K562 (cell line): Measurements from ENCODE around the gene C10orf90. TPM values are rescaled to one million over a fixed set of nuclear protein-coding genes. Genes with fewer than 3 reads are reported as not detected.

ENCODE experiments used
- ATAC-seq: fragments of 200-7000 bp; cut with Tn5 transposase; 3 replicates; pipeline ENCODE4 v1.9.1; 2020; ENCODE audit warnings: moderate library complexity
- BruUV-seq: library from RNA; stranded (reverse); fragments of 400-500 nt; replicated peaks from 2 replicates; lab custom pipeline; 2021; lab: Mats Ljungman, UMichigan
- CTCF ChIA-PET: fragments of 300-600 bp; formaldehyde crosslinking; extraction: SDS; loops from one replicate; lab custom pipeline; 2021; ENCODE audit warnings: low intra/inter-chr PET ratio; lab: Yijun Ruan, JAX
- POLR2A ChIA-PET: fragments of 300-600, 350-650 bp; sonication (Branson Sonifier 250); formaldehyde crosslinking; extraction: SDS; loops from one replicate; lab custom pipeline; 2021; ENCODE audit warnings: antibody characterized with exemption, inconsistent platforms; lab: Yijun Ruan, JAX
- DNase-seq, 4 experiments: peaks; one replicate each; pipeline versions ENCODE4 v3.0.0 to v3.0.0-alpha.2; 2011 to 2018; ENCODE audit warnings: low spot score in 3 of 4, mixed read lengths in 3 of 4; ENCODE audit errors: extremely low read depth in 1 of 4
- FAIRE-seq: peaks from 2 replicates; lab custom pipeline; 2011; peaks lifted over from hg19 to GRCh38; lab: Jason Lieb, UNC
- H2AFZ ChIP-seq: 2 replicates; pipeline ENCODE4 v1.6.0; 2011; ENCODE audit warnings: low read depth, low read length, control low read depth, inconsistent platforms
- H3K27ac ChIP-seq: fragments of 200-600 bp; 3 replicates; pipeline ENCODE4 v1.8.0; 2011; ENCODE audit warnings: low read depth, mild to moderate bottlenecking, control low read depth, inconsistent platforms, low read length, moderate library complexity, mixed read lengths; ENCODE audit errors: extremely low read depth
- H3K27me3 ChIP-seq, 2 experiments: fragments of 300-600 bp in 1 of 2; 2 replicates in 1 of 2; 3 replicates in 1 of 2; pipeline versions ENCODE4 v1.6.0 to v1.8.0; 2011; ENCODE audit warnings: inconsistent platforms in 2 of 2, low read length in 2 of 2, mild to moderate bottlenecking in 1 of 2, mixed read lengths in 1 of 2, moderate library complexity in 1 of 2; ENCODE audit not compliant: control insufficient read depth in 2 of 2, insufficient read depth in 2 of 2
- H3K36me3 ChIP-seq: fragments of 300-600 bp; 3 replicates; pipeline ENCODE4 v1.8.0; 2011; ENCODE audit warnings: mild to moderate bottlenecking, low read length, inconsistent platforms; ENCODE audit not compliant: control insufficient read depth, insufficient read depth
- H3K4me1 ChIP-seq, 2 experiments: fragments of 200-600 bp in 1 of 2; replicated peaks in 1 of 2; 2 replicates in 1 of 2; 3 replicates in 1 of 2; pipeline versions ENCODE4 v1.5.1 to v1.8.0; 2011; ENCODE audit warnings: inconsistent platforms in 2 of 2, low read length in 2 of 2, mild to moderate bottlenecking in 1 of 2, mixed read lengths in 1 of 2, moderate library complexity in 1 of 2; ENCODE audit not compliant: control insufficient read depth in 2 of 2, insufficient read depth in 2 of 2
- H3K4me2 ChIP-seq: 2 replicates; pipeline ENCODE4 v1.6.1; 2011; ENCODE audit warnings: low read length, control low read depth, inconsistent platforms, mixed read lengths; ENCODE audit not compliant: insufficient read depth
- H3K4me3 ChIP-seq: fragments of 200-600 bp; sonication (generic), shearing (Covaris generic); 2 replicates; pipeline ENCODE4 v1.5.1; 2016; ENCODE audit warnings: control low read depth, inconsistent platforms
- H3K79me2 ChIP-seq: fragments of 200-600 bp; 3 replicates; pipeline ENCODE4 v1.8.0; 2011; ENCODE audit warnings: low read length, inconsistent platforms; ENCODE audit not compliant: control insufficient read depth, insufficient read depth
- H3K9ac ChIP-seq, 2 experiments: 2 replicates each; pipeline versions ENCODE4 v1.6.0 to v1.6.1; 2011; ENCODE audit warnings: low read depth in 2 of 2, low read length in 2 of 2, control low read depth in 1 of 2, inconsistent platforms in 1 of 2, mild to moderate bottlenecking in 1 of 2, mixed read lengths in 1 of 2; ENCODE audit not compliant: insufficient read depth in 1 of 2
- H3K9me1 ChIP-seq: one replicate; pipeline ENCODE4 v1.6.0; 2011; ENCODE audit warnings: inconsistent platforms, mild to moderate bottlenecking, low read length, moderate library complexity; ENCODE audit not compliant: control insufficient read depth, insufficient read depth
- H3K9me3 ChIP-seq: replicated peaks from 2 replicates; pipeline ENCODE4 v1.5.1; 2011; ENCODE audit warnings: low read depth, low read length, inconsistent platforms; ENCODE audit not compliant: control insufficient read depth, insufficient read depth
- H4K20me1 ChIP-seq: replicated peaks from 2 replicates; pipeline ENCODE4 v1.6.1; 2011; ENCODE audit warnings: low read length, inconsistent platforms, mixed read lengths; ENCODE audit not compliant: control insufficient read depth, insufficient read depth
- ARNT ChIP-seq, 2 experiments: fragments of 450-650 bp; IDR thresholded peaks; 2 replicates each; pipeline ENCODE4 v1.6.1; 2016; ENCODE audit warnings: mild to moderate bottlenecking in 1 of 2
- BRCA1 ChIP-seq, 2 experiments: fragments of 450-650 bp in 1 of 2; sonication (generic) in 1 of 2; formaldehyde crosslinking in 1 of 2; IDR thresholded peaks; 2 replicates each; pipeline versions ENCODE4 v1.5.0 to v1.6.1; 2017 to 2020; ENCODE audit warnings: mild to moderate bottlenecking in 1 of 2, missing genetic modification reagents in 1 of 2
- PHB ChIP-seq: fragments of 250-450 bp; sonication (Bioruptor Pico); IDR thresholded peaks from 2 replicates; pipeline ENCODE4 v1.5.0; 2021
- PYGO2 ChIP-seq: fragments of 450-650 bp; IDR thresholded peaks from 2 replicates; pipeline ENCODE4 v1.6.1; 2016; ENCODE audit warnings: mild to moderate bottlenecking, missing genetic modification characterization, moderate library complexity, missing compliant biosample characterization
- WGBS: fragments of 100-300 bp; shearing (Covaris generic); methylation state at CpG from one replicate; pipeline ENCODE4 v1.1.6; 2016; ENCODE audit warnings: low coverage, mixed read lengths; ENCODE audit not compliant: insufficient coverage; ENCODE audit errors: missing lambda C conversion rate; 5-methylcytosine and 5-hydroxymethylcytosine counted together
- in situ Hi-C: fragments of 300-500 bp; cut with MboI; formaldehyde crosslinking; loops from 4 replicates; pipeline ENCODE4 v1.15.0; 2018; ENCODE audit warnings: inconsistent platforms, mixed read lengths
- intact Hi-C: fragments of 100-400 bp; cut with micrococcal nuclease; formaldehyde crosslinking; loops from 2 replicates; pipeline ENCODE4 v1.14.2; 2022
- polyA plus RNA-seq, 8 experiments: library from polyadenylated mRNA; depleted of rRNA in 4 of 8; stranded (reverse) in 5 of 8; unstranded in 3 of 8; fragments of >200 nt; fragmentation: Nextera tagmentation in 2 of 8; fragmentation: Illumina TruSeq in 1 of 8; extraction: Ambion mirVana in 2 of 8; extraction: Trizol in 1 of 8; gene quantifications; 2 replicates each; pipeline versions ENCODE4 v1.2.1 to v1.2.3, GENCODE V29; 2011 to 2014; ENCODE audit warnings: inconsistent platforms in 1 of 8, missing spikeins in 1 of 8
- total RNA-seq, 7 experiments: library from RNA; depleted of rRNA in 6 of 7; stranded (reverse); fragments of >200 nt in 6 of 7; fragmentation: Illumina TruSeq in 2 of 7; extraction: Trizol in 2 of 7; gene quantifications; 2 replicates each; pipeline versions ENCODE4 v1.2.1 to v1.2.3, GENCODE V29; 2011 to 2021; ENCODE audit warnings: low replicate concordance in 1 of 7
- TF ChIP-seq, protein P1 (sequence below): fragments of 450-650 bp; IDR thresholded peaks from 2 replicates; pipeline ENCODE4 v1.6.1; 2018; ENCODE audit warnings: mild to moderate bottlenecking, low read depth; ENCODE audit not compliant: partially characterized antibody
- TF ChIP-seq, protein P2 (sequence below): fragments of 250-450 bp; sonication (Bioruptor Pico); IDR thresholded peaks from 2 replicates; pipeline ENCODE4 v1.4.0; 2020; ENCODE audit warnings: mild to moderate bottlenecking, moderate library complexity
- TF ChIP-seq, protein P3 (sequence below): fragments of 150-350 bp; conservative IDR thresholded peaks from 2 replicates; pipeline ENCODE4 v1.6.1; 2014; ENCODE audit warnings: low read length

C10orf90 gene
- total and polyA plus RNA-seq, 9 of the 15 experiments (the other 6 are each of a cell fraction or from before 2014, with no cell fraction given) = not detected

DNA sequence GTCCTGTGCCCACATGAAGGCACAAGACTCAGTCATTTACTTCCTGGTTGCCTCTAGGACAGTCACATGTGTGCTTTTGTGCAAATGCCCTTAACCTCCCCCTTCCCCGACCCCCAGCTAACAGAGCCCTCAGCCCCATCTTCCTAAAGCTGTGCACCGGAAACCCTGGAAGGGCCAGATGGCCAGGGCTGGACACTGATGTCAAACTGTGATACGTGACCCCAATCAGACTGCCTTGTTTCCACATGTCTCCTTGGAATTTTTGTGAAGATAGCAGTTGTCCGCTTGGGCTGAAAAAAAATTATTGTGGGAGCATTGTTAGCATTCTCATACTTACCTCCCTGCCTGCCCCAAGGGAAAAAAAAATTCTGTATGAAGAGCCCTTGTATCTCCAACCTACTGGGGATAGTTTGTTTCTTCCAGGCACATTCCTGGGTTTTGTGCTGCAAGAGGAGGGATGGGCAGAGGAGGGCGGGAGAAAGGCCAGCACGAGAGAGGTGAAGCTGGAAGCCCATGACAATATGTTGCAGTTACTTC is 265.2 kb downstream of the C10orf90 start (continued):
- TF ChIP-seq PYGO2 (tag) (no peak), BRCA1 (IDR thresholded peaks at IDR 0.05) (no peak), BRCA1 (CRISPR knock-in tag; IDR thresholded peaks at IDR 0.05) (no peak), ARNT (IDR thresholded peaks at IDR 0.05) (no peak)

DNA sequence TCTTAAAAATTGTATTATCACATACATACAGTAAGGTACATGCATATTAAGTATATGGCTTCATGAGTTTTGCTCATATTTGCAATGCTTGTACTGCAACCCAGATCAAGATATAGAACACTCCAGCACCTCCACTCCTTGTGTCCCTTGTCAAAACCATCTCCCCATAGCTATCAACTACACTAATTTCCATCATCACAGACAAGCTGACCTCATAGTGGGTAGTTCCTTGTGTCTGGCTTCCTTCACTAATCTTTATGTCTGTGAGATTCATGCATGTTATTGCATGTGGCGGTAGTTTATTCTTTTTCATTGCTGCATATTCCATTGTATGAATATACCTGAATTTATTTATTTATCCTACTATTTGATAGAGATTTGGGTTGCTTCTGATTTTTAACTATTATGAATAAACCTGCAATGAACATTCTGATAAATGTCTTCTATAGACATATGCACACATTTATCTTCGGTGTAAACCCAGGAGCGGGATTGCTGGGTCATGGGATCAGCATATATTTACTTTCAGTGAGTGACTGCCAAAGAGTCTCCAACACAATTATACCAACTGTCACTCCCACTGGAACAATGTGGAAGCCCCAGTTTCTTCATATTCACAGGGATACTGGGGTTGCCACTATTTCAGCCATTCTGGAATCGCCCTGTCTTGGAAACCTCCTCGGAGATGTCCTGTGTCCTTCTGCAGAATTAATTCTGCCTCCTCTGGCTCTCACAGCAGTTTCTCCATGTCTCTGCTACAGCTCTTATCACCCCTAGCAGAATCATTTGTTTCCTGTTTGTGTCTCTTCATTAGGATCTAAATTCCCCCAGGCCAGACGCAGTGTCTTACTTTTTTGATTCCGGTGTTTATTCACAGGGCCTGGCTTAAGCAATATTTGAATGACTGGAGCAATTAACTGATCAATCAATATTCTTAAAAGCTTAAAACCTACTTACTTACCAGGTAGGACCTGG is 267.5 kb downstream of the C10orf90 start:
- peaks cover 0 to 5% of the 10 kb centered on the region in 2 experiments; a peak in 2 of 5 replicates for H3K27me3 ChIP-seq
- BruUV-seq = no TSS peak
- in situ Hi-C loops (no loop called here), intact Hi-C loops (loop anchor here (10.0 kb wide), 1 partner anchor 218 kb away; no protein-coding TSS in a partner anchor)
- WGBS = 6% methylated on average over 5 of the region's 7 CpGs
- no peaks in the 10 kb centered on the region for H3K9me1 ChIP-seq
- no peak overlapping the region for H3K4me2 ChIP-seq
- H3K4me1 ChIP-seq = no peaks in the 10 kb centered on the region
- H2AFZ ChIP-seq = no peak overlapping the region
- no peak overlapping the region for H3K27ac ChIP-seq
- no peak overlapping the region for H3K4me3 ChIP-seq
- H4K20me1 ChIP-seq = no peaks in the 10 kb centered on the region
- H3K9me3 ChIP-seq = no peaks in the 10 kb centered on the region
- FAIRE-seq (no peak), ATAC-seq (no peak), DNase-seq (no peak)
- POLR2A ChIA-PET = interaction anchor here (0.7 to 1.1 kb wide), 2 partner anchors 10 to 423 kb away, joined by 3 read pairs; no protein-coding TSS in a partner anchor
- no peak overlapping the region for H3K9ac ChIP-seq
- H3K79me2 ChIP-seq = no peaks in the 10 kb centered on the region
- no peaks in the 10 kb centered on the region for H3K36me3 ChIP-seq
- CTCF ChIA-PET = no interaction called here
- TF ChIP-seq, protein P1, sequence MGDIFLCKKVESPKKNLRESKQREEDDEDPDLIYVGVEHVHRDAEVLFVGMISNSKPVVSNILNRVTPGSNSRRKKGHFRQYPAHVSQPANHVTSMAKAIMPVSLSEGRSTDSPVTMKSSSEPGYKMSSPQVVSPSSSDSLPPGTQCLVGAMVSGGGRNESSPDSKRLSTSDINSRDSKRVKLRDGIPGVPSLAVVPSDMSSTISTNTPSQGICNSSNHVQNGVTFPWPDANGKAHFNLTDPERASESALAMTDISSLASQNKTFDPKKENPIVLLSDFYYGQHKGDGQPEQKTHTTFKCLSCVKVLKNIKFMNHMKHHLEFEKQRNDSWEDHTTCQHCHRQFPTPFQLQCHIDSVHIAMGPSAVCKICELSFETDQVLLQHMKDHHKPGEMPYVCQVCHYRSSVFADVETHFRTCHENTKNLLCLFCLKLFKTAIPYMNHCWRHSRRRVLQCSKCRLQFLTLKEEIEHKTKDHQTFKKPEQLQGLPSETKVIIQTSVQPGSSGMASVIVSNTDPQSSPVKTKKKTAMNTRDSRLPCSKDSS = no peak
- TF ChIP-seq, protein P2, sequence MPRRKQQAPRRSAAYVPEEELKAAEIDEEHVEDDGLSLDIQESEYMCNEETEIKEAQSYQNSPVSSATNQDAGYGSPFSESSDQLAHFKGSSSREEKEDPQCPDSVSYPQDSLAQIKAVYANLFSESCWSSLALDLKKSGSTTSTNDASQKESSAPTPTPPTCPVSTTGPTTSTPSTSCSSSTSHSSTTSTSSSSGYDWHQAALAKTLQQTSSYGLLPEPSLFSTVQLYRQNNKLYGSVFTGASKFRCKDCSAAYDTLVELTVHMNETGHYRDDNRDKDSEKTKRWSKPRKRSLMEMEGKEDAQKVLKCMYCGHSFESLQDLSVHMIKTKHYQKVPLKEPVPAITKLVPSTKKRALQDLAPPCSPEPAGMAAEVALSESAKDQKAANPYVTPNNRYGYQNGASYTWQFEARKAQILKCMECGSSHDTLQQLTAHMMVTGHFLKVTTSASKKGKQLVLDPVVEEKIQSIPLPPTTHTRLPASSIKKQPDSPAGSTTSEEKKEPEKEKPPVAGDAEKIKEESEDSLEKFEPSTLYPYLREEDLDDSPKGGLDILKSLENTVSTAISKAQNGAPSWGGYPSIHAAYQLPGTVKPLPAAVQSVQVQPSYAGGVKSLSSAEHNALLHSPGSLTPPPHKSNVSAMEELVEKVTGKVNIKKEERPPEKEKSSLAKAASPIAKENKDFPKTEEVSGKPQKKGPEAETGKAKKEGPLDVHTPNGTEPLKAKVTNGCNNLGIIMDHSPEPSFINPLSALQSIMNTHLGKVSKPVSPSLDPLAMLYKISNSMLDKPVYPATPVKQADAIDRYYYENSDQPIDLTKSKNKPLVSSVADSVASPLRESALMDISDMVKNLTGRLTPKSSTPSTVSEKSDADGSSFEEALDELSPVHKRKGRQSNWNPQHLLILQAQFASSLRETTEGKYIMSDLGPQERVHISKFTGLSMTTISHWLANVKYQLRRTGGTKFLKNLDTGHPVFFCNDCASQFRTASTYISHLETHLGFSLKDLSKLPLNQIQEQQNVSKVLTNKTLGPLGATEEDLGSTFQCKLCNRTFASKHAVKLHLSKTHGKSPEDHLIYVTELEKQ (CRISPR knock-in tag) = no peak
- no peak for TF ChIP-seq PHB (CRISPR knock-in tag)
- TF ChIP-seq, protein P3, sequence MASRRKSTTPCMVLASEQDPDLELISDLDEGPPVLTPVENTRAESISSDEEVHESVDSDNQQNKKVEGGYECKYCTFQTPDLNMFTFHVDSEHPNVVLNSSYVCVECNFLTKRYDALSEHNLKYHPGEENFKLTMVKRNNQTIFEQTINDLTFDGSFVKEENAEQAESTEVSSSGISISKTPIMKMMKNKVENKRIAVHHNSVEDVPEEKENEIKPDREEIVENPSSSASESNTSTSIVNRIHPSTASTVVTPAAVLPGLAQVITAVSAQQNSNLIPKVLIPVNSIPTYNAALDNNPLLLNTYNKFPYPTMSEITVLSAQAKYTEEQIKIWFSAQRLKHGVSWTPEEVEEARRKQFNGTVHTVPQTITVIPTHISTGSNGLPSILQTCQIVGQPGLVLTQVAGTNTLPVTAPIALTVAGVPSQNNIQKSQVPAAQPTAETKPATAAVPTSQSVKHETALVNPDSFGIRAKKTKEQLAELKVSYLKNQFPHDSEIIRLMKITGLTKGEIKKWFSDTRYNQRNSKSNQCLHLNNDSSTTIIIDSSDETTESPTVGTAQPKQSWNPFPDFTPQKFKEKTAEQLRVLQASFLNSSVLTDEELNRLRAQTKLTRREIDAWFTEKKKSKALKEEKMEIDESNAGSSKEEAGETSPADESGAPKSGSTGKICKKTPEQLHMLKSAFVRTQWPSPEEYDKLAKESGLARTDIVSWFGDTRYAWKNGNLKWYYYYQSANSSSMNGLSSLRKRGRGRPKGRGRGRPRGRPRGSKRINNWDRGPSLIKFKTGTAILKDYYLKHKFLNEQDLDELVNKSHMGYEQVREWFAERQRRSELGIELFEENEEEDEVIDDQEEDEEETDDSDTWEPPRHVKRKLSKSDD = no peak
